Measurements from ENCODE around the gene LRRC32. TPM values are rescaled to one million over a fixed set of nuclear protein-coding genes. Genes with fewer than 3 reads are reported as not detected.
A peak's percentile ranks its signal among the peaks of the same experiment; 100 is the strongest.

LRRC32 gene
- total and polyA plus RNA-seq, 12 donors = 20.9 to 389 (median 92.6) TPM

DNA sequence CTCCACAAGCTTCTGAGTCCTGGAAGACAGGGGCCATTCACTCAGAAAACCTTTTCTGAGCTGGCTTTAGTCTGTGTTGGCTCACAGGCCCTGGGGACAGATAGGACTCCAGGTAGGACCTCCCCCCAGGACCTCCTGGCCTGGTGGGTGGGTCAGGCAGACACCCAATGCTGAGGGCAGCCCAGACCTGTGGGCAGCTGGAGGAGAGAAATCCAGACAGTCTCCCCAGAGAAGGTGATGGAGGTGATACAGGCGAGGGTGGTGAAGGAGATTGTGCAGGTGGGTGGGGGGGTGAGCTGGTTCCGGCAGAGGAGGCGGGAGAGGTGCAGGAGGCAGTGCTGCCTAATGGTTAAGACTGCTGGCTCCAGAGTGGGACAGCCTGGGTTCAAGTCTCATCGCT, 15.6 kb downstream of the LRRC32 start:
- Histone ChIP-seq H3K4me1 (replicated peaks in 1 of 2) (peaks cover 0 to 11% of the 10 kb centered on the region in 2 donors), H3K27ac (peak overlapping the region in 3 of 5 donors; percentile 20 to 86 (median 28)), H3K36me3 (replicated peaks in 1 of 2) (peaks cover 0 to 14% of the 10 kb centered on the region in 2 donors), H3K27me3 (no peaks in the 10 kb centered on the region), H3K4me3 (no peak overlapping the region), H3K9me3 (replicated peaks in 1 of 3) (no peaks in the 10 kb centered on the region)
- intact Hi-C loops (cut with DNase I) = no loop called here
- DNase-seq = peak in 2 of 7 donors; percentile 15 to 45
- 85 to 95% (median 93%) methylated on average over 4 of the region's 4 CpGs for WGBS, 4 donors
- TF ChIP-seq, protein P1, sequence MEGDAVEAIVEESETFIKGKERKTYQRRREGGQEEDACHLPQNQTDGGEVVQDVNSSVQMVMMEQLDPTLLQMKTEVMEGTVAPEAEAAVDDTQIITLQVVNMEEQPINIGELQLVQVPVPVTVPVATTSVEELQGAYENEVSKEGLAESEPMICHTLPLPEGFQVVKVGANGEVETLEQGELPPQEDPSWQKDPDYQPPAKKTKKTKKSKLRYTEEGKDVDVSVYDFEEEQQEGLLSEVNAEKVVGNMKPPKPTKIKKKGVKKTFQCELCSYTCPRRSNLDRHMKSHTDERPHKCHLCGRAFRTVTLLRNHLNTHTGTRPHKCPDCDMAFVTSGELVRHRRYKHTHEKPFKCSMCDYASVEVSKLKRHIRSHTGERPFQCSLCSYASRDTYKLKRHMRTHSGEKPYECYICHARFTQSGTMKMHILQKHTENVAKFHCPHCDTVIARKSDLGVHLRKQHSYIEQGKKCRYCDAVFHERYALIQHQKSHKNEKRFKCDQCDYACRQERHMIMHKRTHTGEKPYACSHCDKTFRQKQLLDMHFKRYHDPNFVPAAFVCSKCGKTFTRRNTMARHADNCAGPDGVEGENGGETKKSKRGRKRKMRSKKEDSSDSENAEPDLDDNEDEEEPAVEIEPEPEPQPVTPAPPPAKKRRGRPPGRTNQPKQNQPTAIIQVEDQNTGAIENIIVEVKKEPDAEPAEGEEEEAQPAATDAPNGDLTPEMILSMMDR (IDR thresholded peaks at IDR 0.05) = no peak
- TF ChIP-seq POLR2A (IDR thresholded peaks at IDR 0.05) = no peak

DNA sequence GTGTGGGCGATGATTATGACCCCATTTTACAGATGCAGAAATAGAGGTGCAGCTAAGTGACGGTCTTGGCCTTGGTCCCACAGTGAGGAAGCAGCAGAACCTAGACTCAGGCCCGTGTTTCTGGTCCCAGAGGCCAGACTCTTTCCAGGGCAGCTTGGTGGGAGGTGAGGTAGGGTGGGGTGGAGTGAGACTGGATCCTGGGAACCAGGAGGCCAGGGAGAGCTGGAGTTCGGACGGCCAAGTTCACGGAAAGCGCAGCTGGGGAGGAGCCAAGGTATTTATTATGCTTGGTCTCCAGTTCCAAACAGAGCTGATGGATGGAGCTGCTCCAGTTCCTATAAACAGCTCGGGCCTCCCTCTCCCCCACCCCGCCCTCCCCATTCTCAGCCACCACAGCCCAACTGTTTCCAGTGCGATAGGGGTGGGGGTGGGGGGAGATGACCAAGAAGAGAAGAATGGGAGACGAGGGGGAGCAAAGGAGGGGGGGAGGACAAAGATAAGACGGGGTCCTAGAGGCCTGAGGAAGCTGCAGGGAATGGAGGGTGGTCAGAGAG, 16.2 kb downstream of the LRRC32 start:
- Histone ChIP-seq H3K9me3 (replicated peaks in 1 of 3) (no peaks in the 10 kb centered on the region), H3K27me3 (no peaks in the 10 kb centered on the region), H3K36me3 (replicated peaks in 1 of 2) (peaks cover 0 to 9% of the 10 kb centered on the region in 2 donors), H3K4me3 (no peak overlapping the region), H3K27ac (peak overlapping the region in 3 of 5 donors; percentile 63 to 86 (median 67)), H3K4me1 (replicated peaks in 1 of 2) (peaks cover 0 to 11% of the 10 kb centered on the region in 2 donors)
- DNase-seq = peak in 5 of 7 donors; percentile 51 to 76 (median 56)
- TF ChIP-seq, protein P1 (IDR thresholded peaks at IDR 0.05) = no peak
- no peak for TF ChIP-seq POLR2A (IDR thresholded peaks at IDR 0.05)
- 54 to 69% (median 63%) methylated on average over 10 to 12 of the region's 12 CpGs for WGBS, 4 donors
- intact Hi-C loops (cut with DNase I) = no loop called here

DNA sequence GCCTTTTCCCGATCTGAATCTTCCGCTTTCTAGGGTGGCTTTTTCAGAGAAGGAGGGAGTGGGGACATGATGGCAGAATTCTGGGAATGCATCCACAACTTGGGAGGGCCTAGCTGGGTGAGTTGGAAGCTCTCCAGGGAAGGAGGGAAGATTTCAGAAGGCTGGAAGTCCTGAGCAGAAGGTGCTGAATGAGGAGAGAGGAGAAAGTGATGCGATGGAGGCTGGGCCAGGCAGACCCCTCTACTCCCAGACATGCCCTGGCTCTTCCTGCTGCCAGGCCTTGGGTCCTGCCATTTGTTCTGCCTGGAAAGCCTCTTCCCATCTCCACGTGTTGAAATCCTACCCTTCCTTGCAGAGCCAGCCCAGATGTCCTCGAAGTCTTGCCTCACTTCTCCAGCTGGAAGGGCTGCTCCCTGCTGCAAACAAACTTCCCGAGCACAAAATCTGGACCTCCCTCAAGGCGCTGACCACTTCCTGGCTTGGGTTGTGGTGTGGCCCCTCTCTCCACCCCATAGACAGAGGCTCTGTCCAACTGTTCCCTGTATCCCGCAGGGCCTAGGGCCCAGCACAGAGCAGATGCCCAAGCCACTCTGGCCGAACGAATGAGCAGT, 16.8 kb downstream of the LRRC32 start:
- Histone ChIP-seq H3K4me3 (no peak overlapping the region), H3K9me3 (replicated peaks in 1 of 3) (no peaks in the 10 kb centered on the region), H3K36me3 (replicated peaks in 1 of 2) (peaks cover 0 to 3% of the 10 kb centered on the region in 2 donors), H3K27ac (peak overlapping the region in 3 of 5 donors; percentile 63 to 86 (median 67)), H3K27me3 (no peaks in the 10 kb centered on the region), H3K4me1 (replicated peaks in 1 of 2) (peaks cover 0 to 11% of the 10 kb centered on the region in 2 donors)
- 66 to 81% (median 72%) methylated on average over 7 to 10 of the region's 10 CpGs for WGBS, 4 donors
- DNase-seq = peak in 5 of 7 donors; percentile 13 to 64 (median 41)
- intact Hi-C loops (cut with DNase I) = no loop called here
- no peak for TF ChIP-seq POLR2A (IDR thresholded peaks at IDR 0.05)
- TF ChIP-seq, protein P1 (IDR thresholded peaks at IDR 0.05) = no peak

DNA sequence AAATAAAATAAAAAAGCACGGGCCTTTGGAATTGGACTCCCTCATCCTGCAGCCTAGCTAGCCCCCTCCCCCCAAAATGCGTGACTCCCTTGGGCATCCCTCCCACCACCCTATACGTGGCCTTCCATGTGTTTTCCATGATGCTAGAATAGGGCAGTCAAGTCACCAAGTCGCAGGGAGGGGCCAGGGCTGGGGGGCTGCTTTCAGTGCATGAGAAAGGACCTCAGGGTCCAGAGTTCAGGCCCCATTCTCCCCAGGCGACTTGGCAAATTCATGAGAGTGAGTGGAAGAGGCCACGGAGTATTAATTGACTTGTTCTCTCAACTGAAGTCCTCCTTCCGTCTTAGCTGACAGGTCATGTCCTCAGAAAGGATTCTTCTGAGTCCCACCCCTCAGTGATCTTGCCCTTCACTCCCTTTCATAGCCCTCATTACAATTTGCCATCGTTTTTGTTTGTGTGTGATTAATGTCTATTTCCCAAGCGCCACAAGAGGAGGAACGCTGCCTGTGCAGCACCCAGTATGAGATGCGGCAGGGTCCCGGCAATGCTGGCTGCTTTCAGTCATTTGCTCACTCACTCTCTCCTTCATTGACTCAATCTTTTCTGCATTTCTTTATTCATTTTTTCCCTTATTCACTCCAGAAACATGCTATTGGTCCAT, 17.4 kb downstream of the LRRC32 start:
- DNase-seq = peak in 4 of 7 donors; percentile 11 to 50 (median 15)
- intact Hi-C loops (cut with DNase I) = no loop called here
- Histone ChIP-seq H3K27ac (peak overlapping the region in 3 of 5 donors; percentile 38 to 86 (median 63)), H3K4me1 (replicated peaks in 1 of 2) (peaks cover 0 to 11% of the 10 kb centered on the region in 2 donors), H3K27me3 (no peaks in the 10 kb centered on the region), H3K4me3 (no peak overlapping the region), H3K36me3 (replicated peaks in 1 of 2) (no peaks in the 10 kb centered on the region), H3K9me3 (replicated peaks in 1 of 3) (no peaks in the 10 kb centered on the region)
- 61 to 72% (median 67%) methylated on average over 12 of the region's 12 CpGs for WGBS, 4 donors
- TF ChIP-seq, protein P1 (IDR thresholded peaks at IDR 0.05) = no peak
- TF ChIP-seq POLR2A (IDR thresholded peaks at IDR 0.05) = no peak

All from adrenal gland (tissue), 12 donors.